Uterus (tissue), 4 donors: ENCODE data around the gene RBM12. TPM values are rescaled to one million over a fixed set of nuclear protein-coding genes. Genes with fewer than 3 reads are reported as not detected.

Experiments
- DNase-seq, 2 donors: peaks; one replicate each; pipeline ENCODE4 v3.0.0-alpha.2; 2019 to 2020
- H3K27ac ChIP-seq, 2 donors: fragments of 200-600 bp; sonication (generic); 1 replicate in 1 of 2; 2 replicates in 1 of 2; pipeline ENCODE4 v1.5.1; 2016 to 2018
- H3K27me3 ChIP-seq, 2 donors: fragments of 200-600 bp; sonication (generic); one replicate each; pipeline ENCODE4 v1.5.1; 2018 to 2019; ENCODE audit warnings: control low read depth in 1 of 2
- H3K36me3 ChIP-seq, 2 donors: fragments of 200-600 bp; sonication (generic); one replicate each; pipeline ENCODE4 v1.5.1; 2019; ENCODE audit warnings: control low read depth in 1 of 2
- H3K4me1 ChIP-seq, 2 donors: fragments of 200-600 bp; sonication (generic); one replicate each; pipeline ENCODE4 v1.5.1; 2018 to 2019; ENCODE audit warnings: control low read depth in 1 of 2
- H3K4me3 ChIP-seq, 2 donors: fragments of 200-600 bp; sonication (generic); 1 replicate in 1 of 2; 2 replicates in 1 of 2; pipeline ENCODE4 v1.5.1; 2018 to 2019; ENCODE audit warnings: mild to moderate bottlenecking in 1 of 2
- H3K9me3 ChIP-seq, 2 donors: fragments of 200-600 bp; sonication (generic); one replicate each; pipeline ENCODE4 v1.5.1; 2019; ENCODE audit warnings: control low read depth in 1 of 2
- CTCF ChIP-seq, 4 experiments: fragments of 200-600 bp in 2 of 4; fragments of 450-650 bp in 2 of 4; sonication (generic) in 2 of 4; IDR thresholded peaks; one replicate each; pipeline ENCODE4 v1.5.1; 2016 to 2019; ENCODE audit warnings: antibody characterized with exemption in 4 of 4, mild to moderate bottlenecking in 2 of 4, moderate library complexity in 1 of 4
- POLR2A ChIP-seq, 2 donors: fragments of 450-650 bp; IDR thresholded peaks; one replicate each; pipeline ENCODE4 v1.6.1; 2016; ENCODE audit warnings: antibody characterized with exemption in 2 of 2, mild to moderate bottlenecking in 1 of 2, moderate library complexity in 1 of 2
- intact Hi-C: fragments of 100-400 bp; cut with DNase I; formaldehyde crosslinking; loops from one replicate; pipeline ENCODE4 v1.15.1; 2023; ENCODE audit warnings: low total_unique reads
- total RNA-seq, 4 donors: library from RNA; depleted of rRNA in 3 of 4; stranded (reverse); fragments of >200 nt in 3 of 4; gene quantifications; one replicate each; pipeline versions ENCODE4 v1.1.0 to v1.2.4, GENCODE V29; 2014 to 2023
- donor health status: DM: yes; HTN: yes; CAD: no.

RBM12 gene
- total RNA-seq, 4 donors from 2014 or later, result 9.5 to 105 (median 54.4) TPM

- H3K4me3 ChIP-seq, result no peak overlapping the region
- H3K9me3 ChIP-seq, result no peaks in the 10 kb centered on the region
- H3K4me1 ChIP-seq, result no peaks in the 10 kb centered on the region
- H3K27me3 ChIP-seq, result no peaks in the 10 kb centered on the region
- DNase-seq, result no peak
- no peaks in the 10 kb centered on the region for H3K36me3 ChIP-seq
- no peak for TF ChIP-seq CTCF (IDR thresholded peaks at IDR 0.05)
- no peak for TF ChIP-seq POLR2A (IDR thresholded peaks at IDR 0.05)
- H3K27ac ChIP-seq, result no peak overlapping the region
- intact Hi-C loops, result no loop called here
Observed at GRCh38 chr20:35607003-35607735, 57.5 kb downstream of the RBM12 start.

- Histone ChIP-seq H3K4me3 (no peak overlapping the region), H3K9me3 (no peaks in the 10 kb centered on the region), H3K27me3 (no peaks in the 10 kb centered on the region), H3K4me1 (peaks cover 0 to 7% of the 10 kb centered on the region in 2 donors), H3K36me3 (no peaks in the 10 kb centered on the region), H3K27ac (no peak overlapping the region)
- intact Hi-C loops, result no loop called here
- TF ChIP-seq POLR2A (IDR thresholded peaks at IDR 0.05) (no peak), CTCF (IDR thresholded peaks at IDR 0.05) (no peak)
- no peak for DNase-seq
Observed at GRCh38 chr20:35606127-35606526, 58.6 kb downstream of the RBM12 start.

GRCh38 chr20:35604449-35604747, 60.3 kb downstream of the RBM12 start:
- intact Hi-C loops, result no loop called here
- peaks cover 0 to 5% of the 10 kb centered on the region in 2 donors for H3K27me3 ChIP-seq
- H3K36me3 ChIP-seq, result no peaks in the 10 kb centered on the region
- peaks cover 0 to 14% of the 10 kb centered on the region in 2 donors for H3K4me1 ChIP-seq
- H3K27ac ChIP-seq, result no peak overlapping the region
- H3K4me3 ChIP-seq, result no peak overlapping the region
- no peaks in the 10 kb centered on the region for H3K9me3 ChIP-seq
- no peak for DNase-seq
- TF ChIP-seq CTCF (IDR thresholded peaks at IDR 0.05) (no peak), POLR2A (IDR thresholded peaks at IDR 0.05) (no peak)

GRCh38 chr20:35603695-35604448, 60.8 kb downstream of the RBM12 start:
- Histone ChIP-seq H3K36me3 (no peaks in the 10 kb centered on the region), H3K27ac (no peak overlapping the region), H3K4me3 (no peak overlapping the region), H3K9me3 (no peaks in the 10 kb centered on the region), H3K27me3 (peaks cover 0 to 5% of the 10 kb centered on the region in 2 donors), H3K4me1 (peaks cover 0 to 14% of the 10 kb centered on the region in 2 donors)
- no peak for DNase-seq
- intact Hi-C loops, result no loop called here
- TF ChIP-seq POLR2A (IDR thresholded peaks at IDR 0.05) (no peak), CTCF (IDR thresholded peaks at IDR 0.05) (no peak)

- H3K36me3 ChIP-seq, result no peaks in the 10 kb centered on the region
- DNase-seq, result no peak
- intact Hi-C loops, result no loop called here
- peaks cover 0 to 14% of the 10 kb centered on the region in 2 donors for H3K4me1 ChIP-seq
- peaks cover 0 to 5% of the 10 kb centered on the region in 2 donors for H3K27me3 ChIP-seq
- H3K27ac ChIP-seq, result no peak overlapping the region
- TF ChIP-seq CTCF (IDR thresholded peaks at IDR 0.05) (no peak), POLR2A (IDR thresholded peaks at IDR 0.05) (no peak)
- H3K4me3 ChIP-seq, result no peak overlapping the region
- H3K9me3 ChIP-seq, result no peaks in the 10 kb centered on the region
Observed at GRCh38 chr20:35602851-35603495, 61.7 kb downstream of the RBM12 start.
